WTC11 (cell line): ENCODE data around the gene MYRF. TPM values are rescaled to one million over a fixed set of nuclear protein-coding genes. Genes with fewer than 3 reads are reported as not detected.
A peak's percentile ranks its signal among the peaks of the same experiment; 100 is the strongest.

Experiments used
- ATAC-seq: fragments of 200-7000 bp; cut with Tn5 transposase; 2 replicates; pipeline ENCODE4 v1.10.0; 2021; ENCODE audit warnings: mild to moderate bottlenecking, moderate library complexity
- CTCF ChIA-PET: fragments of 300-600 bp; sonication (Branson Sonifier 250); formaldehyde crosslinking; loops from one replicate; lab custom pipeline; 2021; ENCODE audit warnings: antibody characterized with exemption; lab: Charles Lee
- POLR2A ChIA-PET: fragments of 350-600 bp; sonication (Branson Sonifier 250); formaldehyde crosslinking; loops from one replicate; lab custom pipeline; 2021; ENCODE audit warnings: antibody characterized with exemption; lab: Charles Lee
- DNase-seq: peaks from one replicate; pipeline ENCODE4 v3.0.0; 2021; ENCODE audit warnings: low spot score
- H3K27ac Mint-ChIP-seq: 2 replicates; pipeline ENCODE4 v1.8.0; 2021; ENCODE audit warnings: mixed read lengths
- H3K27me3 Mint-ChIP-seq: 2 replicates; pipeline ENCODE4 v1.8.0; 2021; ENCODE audit warnings: low read depth, mild to moderate bottlenecking, moderate library complexity, mixed read lengths
- H3K36me3 Mint-ChIP-seq: 2 replicates; pipeline ENCODE4 v1.8.0; 2021; ENCODE audit warnings: mixed read lengths
- H3K4me1 Mint-ChIP-seq: 2 replicates; pipeline ENCODE4 v1.8.0; 2022; ENCODE audit warnings: mixed read lengths
- H3K4me3 Mint-ChIP-seq: 2 replicates; pipeline ENCODE4 v1.8.0; 2021; ENCODE audit warnings: mild to moderate bottlenecking, moderate library complexity, mixed read lengths
- H3K9me3 Mint-ChIP-seq: 2 replicates; pipeline ENCODE4 v1.8.0; 2021; ENCODE audit warnings: mixed read lengths
- ARID4B ChIP-seq: sonication (generic); formaldehyde crosslinking; IDR thresholded peaks from 2 replicates; pipeline ENCODE4 v1.8.0; 2023; ENCODE audit warnings: missing genetic modification reagents, mild to moderate bottlenecking, borderline replicate concordance
- FOXK1 ChIP-seq: sonication (generic); formaldehyde crosslinking; IDR thresholded peaks from 2 replicates; pipeline ENCODE4 v1.8.0; 2022; ENCODE audit warnings: mild to moderate bottlenecking, moderate library complexity, missing genetic modification reagents
- GRHL2 ChIP-seq: fragments of 250-450 bp; sonication (Bioruptor Pico); IDR thresholded peaks from 2 replicates; pipeline ENCODE4 v1.8.0; 2022; ENCODE audit warnings: mild to moderate bottlenecking, moderate library complexity; ENCODE audit not compliant: insufficient replicate concordance, severe bottlenecking
- HMGA2 ChIP-seq: fragments of 250-450 bp; sonication (Bioruptor Pico); IDR thresholded peaks from 2 replicates; pipeline ENCODE4 v1.4.0; 2021; ENCODE audit warnings: mild to moderate bottlenecking, moderate library complexity
- IRF1 ChIP-seq: sonication (generic); formaldehyde crosslinking; IDR thresholded peaks from 2 replicates; pipeline ENCODE4 v1.8.0; 2023; ENCODE audit warnings: missing genetic modification reagents
- NFATC4 ChIP-seq: fragments of 250-450 bp; sonication (Bioruptor Pico); IDR thresholded peaks from 2 replicates; pipeline ENCODE4 v1.9.0; 2021; ENCODE audit warnings: mild to moderate bottlenecking
- RELA ChIP-seq: sonication (generic); formaldehyde crosslinking; IDR thresholded peaks from 2 replicates; pipeline ENCODE4 v1.8.1; 2022; ENCODE audit warnings: missing genetic modification reagents, mild to moderate bottlenecking, borderline replicate concordance
- ZNF121 ChIP-seq: sonication (generic); formaldehyde crosslinking; IDR thresholded peaks from 2 replicates; pipeline ENCODE4 v1.8.0; 2023; ENCODE audit warnings: missing genetic modification reagents
- ZNF281 ChIP-seq: sonication (generic); formaldehyde crosslinking; IDR thresholded peaks from 2 replicates; pipeline ENCODE4 v1.8.0; 2023; ENCODE audit warnings: mild to moderate bottlenecking, missing genetic modification reagents
- ZNF416 ChIP-seq: fragments of 250-450 bp; sonication (Bioruptor Pico); IDR thresholded peaks from 2 replicates; pipeline ENCODE4 v1.9.0; 2021; ENCODE audit warnings: mild to moderate bottlenecking, inconsistent platforms
- ZNF532 ChIP-seq: fragments of 250-450 bp; sonication (Bioruptor Pico); IDR thresholded peaks from 2 replicates; pipeline ENCODE4 v1.9.0; 2021; ENCODE audit warnings: mild to moderate bottlenecking, borderline replicate concordance
- total RNA-seq: library from RNA; stranded (reverse); gene quantifications from 3 replicates; pipeline ENCODE4 v1.2.3, GENCODE V29; 2021
- TF ChIP-seq, protein P1 (sequence below): sonication (generic); formaldehyde crosslinking; conservative IDR thresholded peaks from 2 replicates; pipeline ENCODE4 v1.8.1; 2023; ENCODE audit warnings: mild to moderate bottlenecking, low read depth, missing genetic modification reagents, moderate library complexity

MYRF gene
- total RNA-seq, 1 experiment from 2014 or later: 5.9 TPM

GRCh38 chr11:61793829-61794204 is 41.4 kb downstream of the MYRF start:
- CTCF ChIA-PET: interaction anchor here (1.1 kb wide), 1 partner anchor 288 kb away, joined by 3 read pairs; no protein-coding TSS in a partner anchor
- no peak for DNase-seq
- Mint-ChIP-seq H3K27me3 (no peaks in the 10 kb centered on the region), H3K4me1 (peaks cover 21% of the 10 kb centered on the region), H3K36me3 (peaks cover 37% of the 10 kb centered on the region), H3K4me3 (peak overlapping the region; percentile 94), H3K9me3 (no peaks in the 10 kb centered on the region), H3K27ac (peak overlapping the region; percentile 79; the same call in 1 of the 2 replicates)
- no peak for ATAC-seq
- POLR2A ChIA-PET: interaction anchor here (2.3 kb wide), 1 partner anchor 22 kb away, joined by 18 read pairs; the partner anchor contains the start of gene FADS1
- peak; percentile 78 for TF ChIP-seq ZNF121 (CRISPR knock-in tag)
- TF ChIP-seq ARID4B (CRISPR knock-in tag): no peak

DNA sequence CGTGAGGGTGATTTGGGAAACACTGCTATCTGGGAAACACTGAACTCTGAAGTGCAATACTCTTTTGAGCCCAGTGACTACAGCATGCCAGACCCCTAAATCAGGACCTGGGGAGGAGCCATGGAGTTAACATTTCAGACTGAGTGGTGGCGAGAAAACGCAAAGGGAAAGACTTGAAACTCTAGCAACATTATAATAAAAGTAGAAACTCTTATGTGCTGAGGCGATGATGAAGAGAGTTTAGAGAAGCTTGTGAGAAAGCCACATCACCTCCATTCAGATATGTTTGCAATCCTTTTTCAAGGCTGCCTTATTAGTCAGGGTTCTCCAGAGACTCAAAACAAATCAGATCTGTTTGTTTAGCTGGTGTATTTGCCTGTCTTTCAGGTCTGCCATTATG is 42.1 kb downstream of the MYRF start:
- CTCF ChIA-PET: no interaction called here
- ATAC-seq (no peak), DNase-seq (no peak)
- H3K27ac Mint-ChIP-seq: no peak overlapping the region
- H3K27me3 Mint-ChIP-seq: no peaks in the 10 kb centered on the region
- POLR2A ChIA-PET: interaction anchor here (2.3 kb wide), 1 partner anchor 21 kb away, joined by 18 read pairs; the partner anchor contains the start of gene FADS1
- H3K4me3 Mint-ChIP-seq: 0 out of 2 replicates have a peak overlapping the region, but pooled peaks have one; percentile 12
- peaks cover 21% of the 10 kb centered on the region for H3K4me1 Mint-ChIP-seq
- H3K9me3 Mint-ChIP-seq: no peaks in the 10 kb centered on the region
- peaks cover 32% of the 10 kb centered on the region for H3K36me3 Mint-ChIP-seq
- TF ChIP-seq ARID4B (CRISPR knock-in tag) (no peak), HMGA2 (CRISPR knock-in tag) (no peak), GRHL2 (no peak), ZNF281 (CRISPR knock-in tag) (no peak), FOXK1 (CRISPR knock-in tag) (no peak), ZNF532 (CRISPR knock-in tag) (no peak), IRF1 (CRISPR knock-in tag) (no peak), NFATC4 (CRISPR knock-in tag) (no peak), ZNF416 (CRISPR knock-in tag) (no peak), RELA (no peak)
- TF ChIP-seq, protein P1, sequence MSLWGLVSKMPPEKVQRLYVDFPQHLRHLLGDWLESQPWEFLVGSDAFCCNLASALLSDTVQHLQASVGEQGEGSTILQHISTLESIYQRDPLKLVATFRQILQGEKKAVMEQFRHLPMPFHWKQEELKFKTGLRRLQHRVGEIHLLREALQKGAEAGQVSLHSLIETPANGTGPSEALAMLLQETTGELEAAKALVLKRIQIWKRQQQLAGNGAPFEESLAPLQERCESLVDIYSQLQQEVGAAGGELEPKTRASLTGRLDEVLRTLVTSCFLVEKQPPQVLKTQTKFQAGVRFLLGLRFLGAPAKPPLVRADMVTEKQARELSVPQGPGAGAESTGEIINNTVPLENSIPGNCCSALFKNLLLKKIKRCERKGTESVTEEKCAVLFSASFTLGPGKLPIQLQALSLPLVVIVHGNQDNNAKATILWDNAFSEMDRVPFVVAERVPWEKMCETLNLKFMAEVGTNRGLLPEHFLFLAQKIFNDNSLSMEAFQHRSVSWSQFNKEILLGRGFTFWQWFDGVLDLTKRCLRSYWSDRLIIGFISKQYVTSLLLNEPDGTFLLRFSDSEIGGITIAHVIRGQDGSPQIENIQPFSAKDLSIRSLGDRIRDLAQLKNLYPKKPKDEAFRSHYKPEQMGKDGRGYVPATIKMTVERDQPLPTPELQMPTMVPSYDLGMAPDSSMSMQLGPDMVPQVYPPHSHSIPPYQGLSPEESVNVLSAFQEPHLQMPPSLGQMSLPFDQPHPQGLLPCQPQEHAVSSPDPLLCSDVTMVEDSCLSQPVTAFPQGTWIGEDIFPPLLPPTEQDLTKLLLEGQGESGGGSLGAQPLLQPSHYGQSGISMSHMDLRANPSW (CRISPR knock-in tag): no peak
